IMR-90 (cell line): Measurements from ENCODE around the gene LRCOL1. TPM values are rescaled to one million over a fixed set of nuclear protein-coding genes. Genes with fewer than 3 reads are reported as not detected.
A peak's percentile ranks its signal among the peaks of the same experiment; 100 is the strongest.

ENCODE experiments used
- ATAC-seq: fragments of 200-7000 bp; cut with Tn5 transposase; 2 replicates; pipeline ENCODE4 v1.9.1; 2020; ENCODE audit warnings: low read depth, mild to moderate bottlenecking, moderate library complexity
- BruUV-seq: library from RNA; stranded (reverse); fragments of 400-500 nt; replicated peaks from 2 replicates; lab custom pipeline; 2021; lab: Mats Ljungman, UMichigan
- CTCF ChIA-PET: fragments of 300-600 bp; formaldehyde crosslinking; extraction: SDS; loops from one replicate; lab custom pipeline; 2021; ENCODE audit warnings: antibody characterized with exemption; lab: Yijun Ruan, JAX
- POLR2A ChIA-PET: fragments of 300-600 bp; sonication (Branson Sonifier 250); formaldehyde crosslinking; loops from one replicate; lab custom pipeline; 2022; ENCODE audit warnings: antibody characterized with exemption; ENCODE audit not compliant: unreplicated experiment; lab: Charles Lee
- DNase-seq: peaks from one replicate; pipeline ENCODE4 v3.0.0; 2013
- H2AFZ ChIP-seq: replicated peaks from 2 replicates; pipeline ENCODE3; 2013; ENCODE audit warnings: low read length, mild to moderate bottlenecking; ENCODE audit not compliant: poor library complexity
- H2AK5ac ChIP-seq: 2 replicates; pipeline ENCODE4 v1.6.1; 2013; ENCODE audit warnings: low read depth, low read length, inconsistent platforms
- H2AK9ac ChIP-seq: replicated peaks from 2 replicates; pipeline ENCODE3; 2013; ENCODE audit warnings: mild to moderate bottlenecking, low read depth, low read length, moderate library complexity; ENCODE audit not compliant: poor library complexity
- H2BK120ac ChIP-seq: 2 replicates; pipeline ENCODE4 v1.6.1; 2013; ENCODE audit warnings: low read depth, low read length, inconsistent platforms
- H2BK15ac ChIP-seq: 3 replicates; pipeline ENCODE4 v1.6.1; 2013; ENCODE audit warnings: low read depth, low read length, inconsistent platforms
- H2BK20ac ChIP-seq: 2 replicates; pipeline ENCODE4 v1.6.1; 2013; ENCODE audit warnings: low read depth, mild to moderate bottlenecking, inconsistent platforms, low read length, moderate library complexity
- H2BK5ac ChIP-seq: 2 replicates; pipeline ENCODE4 v1.6.1; 2013; ENCODE audit warnings: mild to moderate bottlenecking, low read depth, low read length, inconsistent platforms; ENCODE audit not compliant: poor library complexity, severe bottlenecking
- H3K14ac ChIP-seq: replicated peaks from 2 replicates; pipeline ENCODE4 v1.6.1; 2013; ENCODE audit warnings: low read depth, low read length, inconsistent platforms
- H3K18ac ChIP-seq: 2 replicates; pipeline ENCODE4 v1.6.1; 2013; ENCODE audit warnings: low read depth, low read length, control low read depth
- H3K23ac ChIP-seq: 2 replicates; pipeline ENCODE4 v1.6.1; 2013; ENCODE audit warnings: low read depth, low read length, inconsistent platforms
- H3K27ac ChIP-seq: 2 replicates; pipeline ENCODE4 v1.5.1; 2013; ENCODE audit warnings: mild to moderate bottlenecking, control low read depth, low read length; ENCODE audit not compliant: insufficient read depth
- H3K27me3 ChIP-seq: 2 replicates; pipeline ENCODE4 v1.6.1; 2013; ENCODE audit warnings: low read length; ENCODE audit not compliant: control insufficient read depth, insufficient read depth
- H3K36me3 ChIP-seq: 2 replicates; pipeline ENCODE4 v1.6.1; 2013; ENCODE audit warnings: low read length, mixed read lengths; ENCODE audit not compliant: control insufficient read depth, insufficient read depth
- H3K4ac ChIP-seq: 2 replicates; pipeline ENCODE4 v1.6.1; 2013; ENCODE audit warnings: low read depth, low read length, inconsistent platforms
- H3K4me1 ChIP-seq: 2 replicates; pipeline ENCODE4 v1.6.1; 2013; ENCODE audit warnings: low read length, mixed read lengths; ENCODE audit not compliant: control insufficient read depth, insufficient read depth
- H3K4me2 ChIP-seq: 2 replicates; pipeline ENCODE4 v1.6.1; 2013; ENCODE audit warnings: low read depth, mild to moderate bottlenecking, control low read depth, low read length, moderate library complexity
- H3K4me3 ChIP-seq: 2 replicates; pipeline ENCODE4 v1.5.1; 2013; ENCODE audit warnings: low read depth, mild to moderate bottlenecking, control low read depth, low read length, moderate library complexity; ENCODE audit not compliant: insufficient read depth
- H3K56ac ChIP-seq: 2 replicates; pipeline ENCODE4 v1.6.1; 2013; ENCODE audit warnings: low read length, inconsistent platforms; ENCODE audit not compliant: insufficient read depth; ENCODE audit errors: extremely low read depth
- H3K79me1 ChIP-seq, 2 experiments: 2 replicates each; pipeline ENCODE4 v1.6.1; 2013; ENCODE audit warnings: low read length in 2 of 2, inconsistent platforms in 1 of 2, low read depth in 1 of 2
- H3K9ac ChIP-seq: 2 replicates; pipeline ENCODE4 v1.6.1; 2013; ENCODE audit warnings: low read depth, low read length, control low read depth
- H3K9me1 ChIP-seq: 2 replicates; pipeline ENCODE4 v1.6.1; 2013; ENCODE audit warnings: low read length, inconsistent platforms; ENCODE audit not compliant: insufficient read depth
- H3K9me3 ChIP-seq: 2 replicates; pipeline ENCODE4 v1.6.1; 2013; ENCODE audit warnings: low read length; ENCODE audit not compliant: control insufficient read depth, insufficient read depth
- H4K20me1 ChIP-seq: 2 replicates; pipeline ENCODE4 v1.6.1; 2013; ENCODE audit warnings: low read length, inconsistent platforms; ENCODE audit not compliant: insufficient read depth
- H4K5ac ChIP-seq: 2 replicates; pipeline ENCODE4 v1.6.1; 2013; ENCODE audit warnings: mild to moderate bottlenecking, low read depth, low read length, control low read depth
- H4K8ac ChIP-seq, 2 experiments: 2 replicates each; pipeline ENCODE4 v1.6.1; 2013; ENCODE audit warnings: low read depth in 2 of 2, low read length in 2 of 2, control low read depth in 1 of 2, inconsistent platforms in 1 of 2
- H4K91ac ChIP-seq: 2 replicates; pipeline ENCODE4 v1.6.1; 2013; ENCODE audit warnings: low read depth, low read length, inconsistent platforms; ENCODE audit not compliant: insufficient read depth
- BHLHE40 ChIP-seq: fragments of 150-350 bp; IDR thresholded peaks from 2 replicates; pipeline ENCODE4 v1.6.1; 2016; ENCODE audit warnings: mild to moderate bottlenecking, low read depth, low read length
- CHD1 ChIP-seq: IDR thresholded peaks from 2 replicates; pipeline ENCODE4 v1.6.1; 2012; ENCODE audit warnings: low read depth, low read length, improper control_type of control experiment
- ELK1 ChIP-seq: fragments of 150-350 bp; IDR thresholded peaks from 2 replicates; pipeline ENCODE4 v1.6.1; 2016; ENCODE audit warnings: low read depth, mild to moderate bottlenecking, low read length, moderate library complexity, borderline replicate concordance
- MAZ ChIP-seq: IDR thresholded peaks from 2 replicates; pipeline ENCODE4 v1.6.1; 2012; ENCODE audit warnings: low read depth, mild to moderate bottlenecking, low read length, improper control_type of control experiment, moderate library complexity, borderline replicate concordance
- MXI1 ChIP-seq: IDR thresholded peaks from 2 replicates; pipeline ENCODE4 v1.6.1; 2012; ENCODE audit warnings: low read depth, mild to moderate bottlenecking, low read length, moderate library complexity, borderline replicate concordance
- RAD21 ChIP-seq: IDR thresholded peaks from 2 replicates; pipeline ENCODE4 v1.6.1; 2012; ENCODE audit warnings: low read length, improper control_type of control experiment
- RCOR1 ChIP-seq: IDR thresholded peaks from 2 replicates; pipeline ENCODE4 v1.6.1; 2012; ENCODE audit warnings: mild to moderate bottlenecking, low read length, improper control_type of control experiment; ENCODE audit not compliant: insufficient replicate concordance
- RFX5 ChIP-seq: IDR thresholded peaks from 2 replicates; pipeline ENCODE4 v1.8.0; 2012; ENCODE audit warnings: low read depth, mild to moderate bottlenecking, low read length, moderate library complexity
- SMC3 ChIP-seq: fragments of 150-350 bp; IDR thresholded peaks from 2 replicates; pipeline ENCODE4 v1.6.1; 2016; ENCODE audit warnings: low read depth, mild to moderate bottlenecking, antibody characterized with exemption, low read length, moderate library complexity
- USF2 ChIP-seq: fragments of 150-350 bp; IDR thresholded peaks from 2 replicates; pipeline ENCODE4 v1.6.1; 2017; ENCODE audit warnings: mild to moderate bottlenecking, antibody characterized with exemption, low read length, low read depth
- WGBS, 2 experiments: methylation state at CpG; one replicate each; pipeline versions ENCODE4 v1.1.5 to v1.1.7; 2013; ENCODE audit warnings: missing lambda C conversion rate in 2 of 2; ENCODE audit not compliant: insufficient read length in 1 of 2; ENCODE audit errors: extremely low coverage in 2 of 2; 5-methylcytosine and 5-hydroxymethylcytosine counted together
- dilution Hi-C: fragments of 300-500 bp; cut with HindIII; formaldehyde crosslinking; loops from one replicate; pipeline ENCODE4 v1.14.3; 2018; ENCODE audit warnings: low sequenced_read_pairs; ENCODE audit not compliant: unreplicated experiment
- in situ Hi-C: fragments of 300-500 bp; cut with MboI; formaldehyde crosslinking; loops from 3 replicates; pipeline ENCODE4 v1.14.3; 2019; ENCODE audit warnings: low sequenced_read_pairs, inconsistent platforms, mixed read lengths
- intact Hi-C: fragments of 100-400 bp; cut with micrococcal nuclease; formaldehyde crosslinking; loops from 2 replicates; pipeline ENCODE4 v1.10.0; 2022
- polyA plus RNA-seq, 3 experiments: library from polyadenylated mRNA; depleted of rRNA; stranded (reverse); fragments of >200 nt; gene quantifications; 2 replicates each; pipeline ENCODE4 v1.2.3, GENCODE V29; 2012; ENCODE audit warnings: low replicate concordance in 1 of 3
- total RNA-seq: library from RNA; depleted of rRNA; stranded (reverse); fragments of >200 nt; gene quantifications from 2 replicates; pipeline ENCODE4 v1.2.3, GENCODE V29; 2012

LRCOL1 gene
- total and polyA plus RNA-seq, 2 of the 4 experiments (the other 2 are of a cell fraction) = 1.0 TPM; not detected in 1

- ATAC-seq (no peak), DNase-seq (no peak)
- no peak overlapping the region for H3K4me3 ChIP-seq
- H3K14ac ChIP-seq = no peak overlapping the region
- no peaks in the 10 kb centered on the region for H3K36me3 ChIP-seq
- no peak overlapping the region for H3K27ac ChIP-seq
- H3K27me3 ChIP-seq = peaks cover 6% of the 10 kb centered on the region; the same call in 1 of the 2 replicates
- no peak overlapping the region for H2BK120ac ChIP-seq
- no peak overlapping the region for H2AK9ac ChIP-seq
- H2AK5ac ChIP-seq = no peak overlapping the region
- H3K4me2 ChIP-seq = peak overlapping the region; percentile 81; the same call in 1 of the 2 replicates
- no CpG with 5 or more reads among the region's 18 CpGs for WGBS, 2 experiments
- H2AFZ ChIP-seq = peak overlapping the region; percentile 58
- H2BK5ac ChIP-seq = no peak overlapping the region
- CTCF ChIA-PET = no interaction called here
- H4K8ac ChIP-seq = peak overlapping the region in 1 of 2 experiments; percentile 42; a peak in 1 of 4 replicates
- H3K56ac ChIP-seq = no peak overlapping the region
- H3K79me1 ChIP-seq = no peaks in the 10 kb centered on the region
- no peak overlapping the region for H3K9ac ChIP-seq
- H4K5ac ChIP-seq = no peak overlapping the region
- H2BK20ac ChIP-seq = no peak overlapping the region
- POLR2A ChIA-PET = no interaction called here
- H3K4me1 ChIP-seq = peaks cover 4% of the 10 kb centered on the region; the same call in 1 of the 2 replicates
- H4K91ac ChIP-seq = no peak overlapping the region
- peaks cover 5% of the 10 kb centered on the region; the same call in 1 of the 2 replicates for H3K9me3 ChIP-seq
- intact Hi-C loops (no loop called here), dilution Hi-C loops (no loop called here), in situ Hi-C loops (no loop called here)
- no TSS peak for BruUV-seq
- H3K18ac ChIP-seq = no peak overlapping the region
- TF ChIP-seq RFX5 = no peak
- TF ChIP-seq MAZ = no peak
- TF ChIP-seq USF2 = no peak
- no peak for TF ChIP-seq MXI1
- no peak for TF ChIP-seq BHLHE40
- TF ChIP-seq ELK1 = no peak
- TF ChIP-seq RAD21 = no peak
- no peak for TF ChIP-seq CHD1
- TF ChIP-seq RCOR1 = no peak
- TF ChIP-seq SMC3 = no peak
- H2BK15ac ChIP-seq = no peak overlapping the region
- no peak overlapping the region for H3K4ac ChIP-seq
- 0 out of 2 replicates have a peak, but pooled peaks cover under 1% of the 10 kb centered on the region for H4K20me1 ChIP-seq
- H3K9me1 ChIP-seq = 0 out of 2 replicates have a peak, but pooled peaks cover 7% of the 10 kb centered on the region
- no peak overlapping the region for H3K23ac ChIP-seq
Observed at GRCh38 chr12:132593521-132593920, 16.9 kb downstream of the LRCOL1 start.
